GM12878 (cell line): ENCODE results near the gene NRXN3. TPM values are rescaled to one million over a fixed set of nuclear protein-coding genes. Genes with fewer than 3 reads are reported as not detected.

ENCODE experiments used
- ATAC-seq: fragments of 200-7000 bp; cut with Tn5 transposase; 3 replicates; pipeline ENCODE4 v1.9.1; 2020; ENCODE audit warnings: mild to moderate bottlenecking, moderate library complexity
- BruUV-seq: library from RNA; stranded (reverse); fragments of 400-500 nt; replicated peaks from 2 replicates; lab custom pipeline; 2021; lab: Mats Ljungman, UMichigan
- CTCF ChIA-PET: fragments of 300-600 bp; sonication (Branson Sonifier 250); formaldehyde crosslinking; extraction: SDS; loops from one replicate; lab custom pipeline; 2021; ENCODE audit warnings: inconsistent platforms; lab: Yijun Ruan, JAX
- POLR2A ChIA-PET: fragments of 350-600 bp; formaldehyde crosslinking; extraction: SDS; loops from one replicate; lab custom pipeline; 2021; ENCODE audit warnings: inconsistent platforms; lab: Charles Lee
- RAD21 ChIA-PET: fragments of 300-600 bp; sonication (Branson Sonifier 250); formaldehyde crosslinking; loops from one replicate; lab custom pipeline; 2023; ENCODE audit warnings: antibody characterized with exemption; ENCODE audit not compliant: unreplicated experiment; lab: Charles Lee
- SMC1A ChIA-PET: fragments of 300-600 bp; sonication (Branson Sonifier 250); formaldehyde crosslinking; loops from one replicate; lab custom pipeline; 2023; ENCODE audit not compliant: unreplicated experiment, uncharacterized antibody; lab: Charles Lee
- DNase-seq: peaks from one replicate; pipeline ENCODE4 v3.0.0-alpha.2; 2011; ENCODE audit warnings: low read depth, low spot score
- FAIRE-seq: peaks from 3 replicates; lab custom pipeline; 2011; peaks lifted over from hg19 to GRCh38; lab: Jason Lieb, UNC
- H2AFZ ChIP-seq: 2 replicates; pipeline ENCODE4 v1.6.0; 2011; ENCODE audit warnings: low read depth, low read length, control low read depth; ENCODE audit not compliant: control insufficient read depth
- H3K27ac ChIP-seq: 2 replicates; pipeline ENCODE4 v1.5.1; 2011; ENCODE audit warnings: control low read depth; ENCODE audit not compliant: control insufficient read depth, insufficient read depth
- H3K27me3 ChIP-seq, 2 experiments: replicated peaks in 1 of 2; 2 replicates each; pipeline versions ENCODE4 v1.6.0 to v1.6.1; 2011; ENCODE audit warnings: low read length in 1 of 2; ENCODE audit not compliant: control insufficient read depth in 2 of 2, insufficient read depth in 2 of 2
- H3K36me3 ChIP-seq, 2 experiments: 2 replicates each; pipeline ENCODE4 v1.5.1; 2011; ENCODE audit warnings: low read length in 1 of 2; ENCODE audit not compliant: control insufficient read depth in 2 of 2, insufficient read depth in 2 of 2
- H3K4me1 ChIP-seq: 2 replicates; pipeline ENCODE4 v1.6.1; 2011; ENCODE audit warnings: mild to moderate bottlenecking, low read length, moderate library complexity, mixed read lengths; ENCODE audit not compliant: control insufficient read depth, insufficient read depth
- H3K4me2 ChIP-seq: 2 replicates; pipeline ENCODE4 v1.6.0; 2011; ENCODE audit warnings: control low read depth; ENCODE audit not compliant: control insufficient read depth, insufficient read depth
- H3K4me3 ChIP-seq: fragments of 200-600 bp; sonication (generic); 2 replicates; pipeline ENCODE4 v1.5.1; 2016
- H3K79me2 ChIP-seq: 2 replicates; pipeline ENCODE4 v1.6.0; 2011; ENCODE audit warnings: low read length; ENCODE audit not compliant: control insufficient read depth, insufficient read depth
- H3K9ac ChIP-seq: 2 replicates; pipeline ENCODE4 v1.8.0; 2011; ENCODE audit warnings: low read length, control low read depth, mixed read lengths; ENCODE audit not compliant: control insufficient read depth, insufficient read depth
- H3K9me3 ChIP-seq: replicated peaks from 3 replicates; pipeline ENCODE4 v1.5.1; 2011; ENCODE audit warnings: mild to moderate bottlenecking, low read length; ENCODE audit not compliant: control insufficient read depth, insufficient read depth
- H4K20me1 ChIP-seq: 2 replicates; pipeline ENCODE4 v1.6.0; 2011; ENCODE audit not compliant: control insufficient read depth, insufficient read depth
- BACH1 ChIP-seq: fragments of 450-650 bp; IDR thresholded peaks from 2 replicates; pipeline ENCODE4 v1.6.1; 2017; ENCODE audit warnings: mild to moderate bottlenecking, borderline replicate concordance
- CHD1 ChIP-seq: IDR thresholded peaks from 2 replicates; pipeline ENCODE4 v1.6.1; 2012; ENCODE audit warnings: low read depth, low read length, improper control_type of control experiment
- E2F4 ChIP-seq: IDR thresholded peaks from 2 replicates; pipeline ENCODE4 v1.6.1; 2012; ENCODE audit warnings: low read depth, low read length, improper control_type of control experiment
- FOS ChIP-seq: IDR thresholded peaks from 3 replicates; pipeline ENCODE4 v1.6.1; 2011; ENCODE audit warnings: borderline replicate concordance; ENCODE audit not compliant: insufficient read length; ENCODE audit errors: extremely low read depth
- FOXK2 ChIP-seq: fragments of 450-650 bp; IDR thresholded peaks from 2 replicates; pipeline ENCODE4 v1.6.1; 2017; ENCODE audit warnings: mild to moderate bottlenecking, moderate library complexity
- PBX3 ChIP-seq: IDR thresholded peaks from 2 replicates; pipeline ENCODE4 v1.6.1; 2011; ENCODE audit warnings: mild to moderate bottlenecking, low read depth, low read length, moderate library complexity; ENCODE audit not compliant: insufficient replicate concordance
- POU2F2 ChIP-seq: IDR thresholded peaks from 3 replicates; pipeline ENCODE4 v1.6.1; 2011; ENCODE audit warnings: low read depth, mild to moderate bottlenecking, low read length, borderline replicate concordance
- SMAD5 ChIP-seq: IDR thresholded peaks from 2 replicates; pipeline ENCODE4 v1.6.1; 2016; ENCODE audit warnings: antibody characterized with exemption, low read depth
- STAT3 ChIP-seq: IDR thresholded peaks from 2 replicates; pipeline ENCODE4 v1.6.1; 2011; ENCODE audit warnings: low read depth, low read length, improper control_type of control experiment
- YY1 ChIP-seq: IDR thresholded peaks from 2 replicates; pipeline ENCODE4 v1.6.1; 2011; ENCODE audit warnings: low read depth, mild to moderate bottlenecking, low read length
- ZBED1 ChIP-seq: IDR thresholded peaks from 2 replicates; pipeline ENCODE4 v1.6.1; 2016; ENCODE audit warnings: borderline replicate concordance
- ZNF274 ChIP-seq: IDR thresholded peaks from one replicate; pipeline ENCODE4 v1.8.0; 2011; ENCODE audit not compliant: insufficient read length, insufficient read depth
- ZNF622 ChIP-seq: fragments of 450-650 bp; IDR thresholded peaks from 2 replicates; pipeline ENCODE4 v1.6.1; 2017; ENCODE audit warnings: mild to moderate bottlenecking, inconsistent platforms
- WGBS: methylation state at CpG from one replicate; pipeline ENCODE4 v1.1.6; 2016; ENCODE audit warnings: low lambda C conversion rate; ENCODE audit not compliant: insufficient replicate concordance, insufficient coverage; ENCODE audit errors: missing lambda C conversion rate; 5-methylcytosine and 5-hydroxymethylcytosine counted together
- in situ Hi-C: fragments of 300-500 bp; cut with MboI; formaldehyde crosslinking; loops from 9 replicates; pipeline ENCODE4 v1.14.3; 2018; ENCODE audit warnings: mixed read lengths
- intact Hi-C: fragments of 100-400 bp; cut with micrococcal nuclease; formaldehyde crosslinking; loops from one replicate; pipeline ENCODE4 v1.14.2; 2022; ENCODE audit not compliant: unreplicated experiment
- polyA plus RNA-seq, 11 experiments: library from polyadenylated mRNA; depleted of rRNA in 4 of 11; unstranded in 6 of 11; stranded (reverse) in 5 of 11; fragments of >200 nt; fragmentation: Nextera tagmentation in 4 of 11; fragmentation: Illumina TruSeq in 1 of 11; extraction: Ambion mirVana in 4 of 11; extraction: Trizol in 1 of 11; gene quantifications; 1 replicate in 1 of 11; 2 replicates in 10 of 11; pipeline versions ENCODE4 v1.2.1 to v1.2.3, GENCODE V29; 2011 to 2016; ENCODE audit warnings: inconsistent platforms in 2 of 11, missing spikeins in 2 of 11, low read depth in 1 of 11
- total RNA-seq, 4 experiments: library from RNA; depleted of rRNA in 3 of 4; stranded (reverse); fragments of >200 nt in 3 of 4; fragmentation: Illumina TruSeq in 1 of 4; extraction: Trizol in 1 of 4; gene quantifications; 2 replicates each; pipeline versions ENCODE4 v1.2.1 to v1.2.3, GENCODE V29; 2013 to 2021
- TF ChIP-seq, protein P1 (sequence below): fragments of 450-650 bp; IDR thresholded peaks from 2 replicates; pipeline ENCODE4 v1.6.1; 2018; ENCODE audit warnings: mild to moderate bottlenecking, low read depth, moderate library complexity; ENCODE audit not compliant: partially characterized antibody

The NRXN3 gene
- total and polyA plus RNA-seq, 10 of the 15 experiments (the other 5 are each of a cell fraction or from before 2014, with no cell fraction given) = 0.52 to 3.3 (median 1.4) TPM

GRCh38 chr14:79643132-79643531 is 1473.0 kb downstream of the NRXN3 start:
- Histone ChIP-seq H3K4me2 (no peak overlapping the region), H3K9ac (no peak overlapping the region), H3K4me1 (no peaks in the 10 kb centered on the region), H3K36me3 (no peaks in the 10 kb centered on the region), H2AFZ (no peak overlapping the region), H3K4me3 (no peak overlapping the region), H3K9me3 (no peaks in the 10 kb centered on the region), H3K27ac (no peak overlapping the region), H4K20me1 (no peaks in the 10 kb centered on the region), H3K79me2 (no peaks in the 10 kb centered on the region), H3K27me3 (no peaks in the 10 kb centered on the region)
- intact Hi-C loops (no loop called here), in situ Hi-C loops (no loop called here)
- TF ChIP-seq FOXK2 = no peak
- no peak for TF ChIP-seq SMAD5
- TF ChIP-seq POU2F2 = no peak
- SMC1A ChIA-PET = no interaction called here
- DNase-seq (no peak), FAIRE-seq (no peak), ATAC-seq (no peak)
- 0% methylated on average over 1 of the region's 1 CpG for WGBS
- no TSS peak for BruUV-seq
- POLR2A ChIA-PET = no interaction called here
- RAD21 ChIA-PET = no interaction called here
- CTCF ChIA-PET = no interaction called here

GRCh38 chr14:79645753-79646362 is 1475.7 kb downstream of the NRXN3 start:
- SMC1A ChIA-PET = no interaction called here
- Histone ChIP-seq H3K9me3 (no peaks in the 10 kb centered on the region; the same call in 2 of the 3 replicates), H3K79me2 (no peaks in the 10 kb centered on the region), H3K36me3 (no peaks in the 10 kb centered on the region), H3K9ac (no peak overlapping the region), H3K27ac (no peak overlapping the region), H3K27me3 (no peaks in the 10 kb centered on the region), H3K4me3 (no peak overlapping the region), H2AFZ (no peak overlapping the region), H3K4me2 (no peak overlapping the region), H4K20me1 (no peaks in the 10 kb centered on the region), H3K4me1 (no peaks in the 10 kb centered on the region)
- in situ Hi-C loops = no loop called here
- BruUV-seq = no TSS peak
- TF ChIP-seq ZNF274 (no peak), YY1 (no peak), E2F4 (no peak), FOS (no peak), PBX3 (no peak), ZNF622 (no peak), ZBED1 (no peak), CHD1 (no peak), STAT3 (no peak), BACH1 (no peak)
- TF ChIP-seq, protein P1, sequence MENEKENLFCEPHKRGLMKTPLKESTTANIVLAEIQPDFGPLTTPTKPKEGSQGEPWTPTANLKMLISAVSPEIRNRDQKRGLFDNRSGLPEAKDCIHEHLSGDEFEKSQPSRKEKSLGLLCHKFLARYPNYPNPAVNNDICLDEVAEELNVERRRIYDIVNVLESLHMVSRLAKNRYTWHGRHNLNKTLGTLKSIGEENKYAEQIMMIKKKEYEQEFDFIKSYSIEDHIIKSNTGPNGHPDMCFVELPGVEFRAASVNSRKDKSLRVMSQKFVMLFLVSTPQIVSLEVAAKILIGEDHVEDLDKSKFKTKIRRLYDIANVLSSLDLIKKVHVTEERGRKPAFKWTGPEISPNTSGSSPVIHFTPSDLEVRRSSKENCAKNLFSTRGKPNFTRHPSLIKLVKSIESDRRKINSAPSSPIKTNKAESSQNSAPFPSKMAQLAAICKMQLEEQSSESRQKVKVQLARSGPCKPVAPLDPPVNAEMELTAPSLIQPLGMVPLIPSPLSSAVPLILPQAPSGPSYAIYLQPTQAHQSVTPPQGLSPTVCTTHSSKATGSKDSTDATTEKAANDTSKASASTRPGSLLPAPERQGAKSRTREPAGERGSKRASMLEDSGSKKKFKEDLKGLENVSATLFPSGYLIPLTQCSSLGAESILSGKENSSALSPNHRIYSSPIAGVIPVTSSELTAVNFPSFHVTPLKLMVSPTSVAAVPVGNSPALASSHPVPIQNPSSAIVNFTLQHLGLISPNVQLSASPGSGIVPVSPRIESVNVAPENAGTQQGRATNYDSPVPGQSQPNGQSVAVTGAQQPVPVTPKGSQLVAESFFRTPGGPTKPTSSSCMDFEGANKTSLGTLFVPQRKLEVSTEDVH = no peak
- intact Hi-C loops = no loop called here
- POLR2A ChIA-PET = no interaction called here
- RAD21 ChIA-PET = no interaction called here
- FAIRE-seq = no peak
- no peak for ATAC-seq
- DNase-seq = no peak
- CTCF ChIA-PET = interaction anchor here (1.0 kb wide), 1 partner anchor 15 kb away, joined by 3 read pairs; no protein-coding TSS in a partner anchor
- 28% methylated on average over 2 of the region's 2 CpGs for WGBS
